Fibroblast of skin of left quadriceps (primary cell): ENCODE data around the gene NKX1-1.
"Not testable (repeated sequence)": the region's sequence is repeated elsewhere in the genome, so short reads cannot be mapped to it uniquely, and the experiment has no call there.

Experiments used
- DNase-seq, 2 experiments: peaks; one replicate each; pipeline ENCODE4 v3.0.0-alpha.2; 2013; ENCODE audit warnings: low read depth in 2 of 2

NKX1-1 gene

GRCh38 chr4:1404573-1405253 lies 1.5 kb downstream of the NKX1-1 start:
- no peak for DNase-seq

GRCh38 chr4:1403591-1404572 lies 2.4 kb downstream of the NKX1-1 start:
- no peak for DNase-seq

GRCh38 chr4:1403177-1403583 lies 3.1 kb downstream of the NKX1-1 start:
- DNase-seq, result no peak

GRCh38 chr4:1402516-1403091 lies 3.6 kb downstream of the NKX1-1 start:
- no peak for DNase-seq

GRCh38 chr4:1402021-1402515 lies 4.2 kb downstream of the NKX1-1 start:
- DNase-seq, result no peak

GRCh38 chr4:1401409-1402020 lies 4.7 kb downstream of the NKX1-1 start:
- no peak for DNase-seq

- no peak for DNase-seq
Observed at GRCh38 chr4:1400831-1401408, 5.3 kb downstream of the NKX1-1 start.

GRCh38 chr4:1400191-1400805 lies 5.9 kb downstream of the NKX1-1 start:
- no peak for DNase-seq

- no peak for DNase-seq
Observed at GRCh38 chr4:1399508-1400190, 6.6 kb downstream of the NKX1-1 start.

GRCh38 chr4:1398681-1399507 lies 7.3 kb downstream of the NKX1-1 start:
- DNase-seq, result no peak

GRCh38 chr4:1396806-1397455 lies 9.3 kb downstream of the NKX1-1 start:
- no peak for DNase-seq

- no peak for DNase-seq
Observed at GRCh38 chr4:1395941-1396805, 10.1 kb downstream of the NKX1-1 start.

GRCh38 chr4:1395389-1395820 lies 10.8 kb downstream of the NKX1-1 start:
- DNase-seq, result not testable (repeated sequence)

- not testable (repeated sequence) for DNase-seq
Observed at GRCh38 chr4:1394554-1395388, 11.5 kb downstream of the NKX1-1 start.

GRCh38 chr4:1393866-1394265 lies 12.4 kb downstream of the NKX1-1 start:
- DNase-seq, result no peak

- DNase-seq, result not testable (repeated sequence)
Observed at GRCh38 chr4:1393363-1393762, 12.9 kb downstream of the NKX1-1 start.
